ENCODE measurements around the gene ATXN10.
A peak's percentile ranks its signal among the peaks of the same experiment; 100 is the strongest.

The ATXN10 gene

GRCh38 chr22:45756558-45756957, 84.9 kb downstream of the ATXN10 start:
- DNase-seq: no peak

- peak in 33 of 56 donors; percentile 3 to 53 (median 23) for DNase-seq
These were observed 85.4 kb downstream of the ATXN10 start for GRCh38 chr22:45757068-45757467.

- no peak for DNase-seq
These were observed 86.3 kb downstream of the ATXN10 start for GRCh38 chr22:45757936-45758335.

GRCh38 chr22:45758603-45759002, 87.0 kb downstream of the ATXN10 start:
- DNase-seq: no peak

GRCh38 chr22:45760682-45761081, 89.0 kb downstream of the ATXN10 start:
- no peak for DNase-seq

- no peak for DNase-seq
These were observed 91.1 kb downstream of the ATXN10 start for GRCh38 chr22:45762545-45763235.

GRCh38 chr22:45763236-45763624, 91.6 kb downstream of the ATXN10 start:
- DNase-seq: no peak

- DNase-seq: no peak
These were observed 96.9 kb downstream of the ATXN10 start for GRCh38 chr22:45768490-45768889.

GRCh38 chr22:45769569-45770210, 98.1 kb downstream of the ATXN10 start:
- DNase-seq: no peak

- DNase-seq: no peak
These were observed 98.9 kb downstream of the ATXN10 start for GRCh38 chr22:45770506-45770905.

- DNase-seq: no peak
These were observed 99.4 kb downstream of the ATXN10 start for GRCh38 chr22:45771057-45771456.

GRCh38 chr22:45771711-45772110, 100.1 kb downstream of the ATXN10 start:
- DNase-seq: no peak

- DNase-seq: no peak
These were observed 101.1 kb downstream of the ATXN10 start for GRCh38 chr22:45772743-45773142.

GRCh38 chr22:45774001-45774670, 102.5 kb downstream of the ATXN10 start:
- no peak for DNase-seq

- DNase-seq: no peak
These were observed 103.4 kb downstream of the ATXN10 start for GRCh38 chr22:45775062-45775461.

GRCh38 chr22:45775569-45776312, 104.1 kb downstream of the ATXN10 start:
- DNase-seq: no peak

GRCh38 chr22:45776313-45776585, 104.6 kb downstream of the ATXN10 start:
- no peak for DNase-seq

GRCh38 chr22:45777046-45777851, 105.6 kb downstream of the ATXN10 start:
- no peak for DNase-seq

GRCh38 chr22:45777852-45778375, 106.3 kb downstream of the ATXN10 start:
- no peak for DNase-seq

- no peak for DNase-seq
These were observed 109.8 kb downstream of the ATXN10 start for GRCh38 chr22:45781459-45781858.

- DNase-seq: no peak
These were observed 110.3 kb downstream of the ATXN10 start for GRCh38 chr22:45781966-45782365.

Measured in amygdala (tissue), 56 donors.